ENCODE measurements around the gene PPM1K. TPM values are rescaled to one million over a fixed set of nuclear protein-coding genes. Genes with fewer than 3 reads are reported as not detected.

Gene PPM1K
- total and polyA plus RNA-seq, 10 donors = 13.4 to 73.5 (median 45.0) TPM

DNA sequence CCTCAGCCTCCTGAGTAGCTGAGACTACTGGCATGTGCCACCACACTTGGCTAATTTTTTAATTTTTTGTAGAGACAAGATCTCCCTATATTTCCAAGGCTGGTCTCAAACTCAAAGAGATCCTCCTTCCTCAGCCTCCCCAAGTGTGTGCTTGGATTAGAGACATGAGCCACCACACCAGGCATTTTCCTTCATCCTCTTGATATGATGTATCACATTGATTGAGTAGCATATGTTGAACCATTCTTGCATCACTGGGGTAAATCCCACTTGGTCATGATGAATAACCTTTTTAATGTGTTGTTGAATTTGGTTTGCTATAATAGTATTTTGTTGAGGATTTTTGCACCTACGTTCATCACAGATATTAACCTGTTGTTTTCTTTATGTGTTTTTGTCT, 24.2 kb upstream of the PPM1K start:
- Histone ChIP-seq H3K27ac (no peak overlapping the region), H3K36me3 (no peaks in the 10 kb centered on the region), H3K4me1 (no peaks in the 10 kb centered on the region), H3K9me3 (peaks cover 0 to 20% (median 14%) of the 10 kb centered on the region in 8 donors), H3K27me3 (replicated peaks in 1 of 7) (no peaks in the 10 kb centered on the region), H3K4me3 (no peak overlapping the region)
- no peak for DNase-seq
- no peak for TF ChIP-seq POLR2A (IDR thresholded peaks at IDR 0.05)
- TF ChIP-seq, protein P1, sequence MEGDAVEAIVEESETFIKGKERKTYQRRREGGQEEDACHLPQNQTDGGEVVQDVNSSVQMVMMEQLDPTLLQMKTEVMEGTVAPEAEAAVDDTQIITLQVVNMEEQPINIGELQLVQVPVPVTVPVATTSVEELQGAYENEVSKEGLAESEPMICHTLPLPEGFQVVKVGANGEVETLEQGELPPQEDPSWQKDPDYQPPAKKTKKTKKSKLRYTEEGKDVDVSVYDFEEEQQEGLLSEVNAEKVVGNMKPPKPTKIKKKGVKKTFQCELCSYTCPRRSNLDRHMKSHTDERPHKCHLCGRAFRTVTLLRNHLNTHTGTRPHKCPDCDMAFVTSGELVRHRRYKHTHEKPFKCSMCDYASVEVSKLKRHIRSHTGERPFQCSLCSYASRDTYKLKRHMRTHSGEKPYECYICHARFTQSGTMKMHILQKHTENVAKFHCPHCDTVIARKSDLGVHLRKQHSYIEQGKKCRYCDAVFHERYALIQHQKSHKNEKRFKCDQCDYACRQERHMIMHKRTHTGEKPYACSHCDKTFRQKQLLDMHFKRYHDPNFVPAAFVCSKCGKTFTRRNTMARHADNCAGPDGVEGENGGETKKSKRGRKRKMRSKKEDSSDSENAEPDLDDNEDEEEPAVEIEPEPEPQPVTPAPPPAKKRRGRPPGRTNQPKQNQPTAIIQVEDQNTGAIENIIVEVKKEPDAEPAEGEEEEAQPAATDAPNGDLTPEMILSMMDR (IDR thresholded peaks at IDR 0.05 in 8 of 11, conservative IDR thresholded peaks at IDR 0.05 in 3 of 11) = no peak
- 69 to 87% (median 77%) methylated on average over 1 of the region's 1 CpG for whole genome bisulfite sequencing, 5 donors
- intact Hi-C loops (cut with DNase I; ENCODE audit: low total_unique reads) = no loop called here

DNA sequence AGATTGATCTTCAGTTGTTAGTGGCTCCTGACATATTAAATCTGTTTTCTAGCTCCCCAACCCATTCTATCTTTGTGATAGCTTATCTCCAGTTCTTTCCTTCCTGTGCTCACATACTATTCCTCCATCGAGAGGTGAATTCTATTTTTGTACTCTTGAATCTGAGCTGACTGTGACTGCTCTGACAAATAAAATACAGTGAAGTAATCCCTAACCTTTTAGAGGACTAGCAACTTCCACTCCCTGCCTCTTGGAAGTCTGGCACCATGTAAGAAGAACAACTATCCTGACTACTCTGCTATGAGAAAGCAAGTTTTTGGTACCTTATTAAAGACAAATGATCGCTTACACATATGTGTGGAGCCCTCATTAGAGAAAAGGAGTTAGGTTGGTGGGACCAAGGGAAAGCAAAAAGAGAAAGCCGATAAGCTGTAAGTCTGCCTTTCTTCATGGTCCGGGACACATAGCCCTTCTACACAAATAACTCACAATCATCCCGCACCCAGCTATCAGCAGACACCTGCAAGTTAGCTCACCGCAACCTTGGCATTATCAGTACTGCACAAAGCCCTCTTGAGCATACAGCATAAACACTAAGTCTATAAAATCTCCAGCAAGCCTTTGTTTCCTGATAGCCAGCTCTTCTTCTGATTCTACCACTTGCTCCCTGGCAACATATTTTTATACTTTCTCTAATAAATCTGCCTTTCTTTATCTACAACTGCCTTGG, 13.5 kb upstream of the PPM1K start:
- Histone ChIP-seq H3K36me3 (no peaks in the 10 kb centered on the region), H3K4me3 (no peak overlapping the region), H3K9me3 (no peaks in the 10 kb centered on the region), H3K27ac (no peak overlapping the region), H3K4me1 (no peaks in the 10 kb centered on the region), H3K27me3 (replicated peaks in 1 of 7) (no peaks in the 10 kb centered on the region)
- no peak for TF ChIP-seq POLR2AphosphoS5 (IDR thresholded peaks at IDR 0.05)
- TF ChIP-seq, protein P1 (IDR thresholded peaks at IDR 0.05 in 8 of 11, conservative IDR thresholded peaks at IDR 0.05 in 3 of 11) = no peak
- TF ChIP-seq POLR2A (IDR thresholded peaks at IDR 0.05) = no peak
- intact Hi-C loops (cut with DNase I; ENCODE audit: low total_unique reads) = no loop called here
- WGBS, 5 donors = 73 to 79% (median 74%) methylated on average over 6 of the region's 6 CpGs
- no peak for DNase-seq

DNA sequence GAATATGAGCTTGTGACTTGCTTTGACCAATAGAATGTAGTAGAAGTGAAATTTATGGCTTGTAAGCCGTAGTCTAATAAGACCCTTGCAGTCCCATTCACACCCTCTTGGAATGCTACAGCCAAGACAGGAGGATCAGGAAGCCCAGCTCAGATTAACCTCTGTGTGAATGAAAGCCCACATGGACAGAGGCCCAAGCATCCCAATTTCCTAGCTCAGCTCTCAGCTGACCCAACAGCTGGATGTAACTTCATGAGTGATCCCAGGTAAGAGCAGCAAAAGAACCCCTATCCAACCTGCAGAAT, 12.8 kb upstream of the PPM1K start:
- TF ChIP-seq POLR2A (IDR thresholded peaks at IDR 0.05) (no peak), POLR2AphosphoS5 (IDR thresholded peaks at IDR 0.05) (no peak)
- TF ChIP-seq, protein P1 (IDR thresholded peaks at IDR 0.05 in 8 of 11, conservative IDR thresholded peaks at IDR 0.05 in 3 of 11) = no peak
- Histone ChIP-seq H3K27ac (no peak overlapping the region), H3K36me3 (no peaks in the 10 kb centered on the region), H3K4me3 (no peak overlapping the region), H3K9me3 (no peaks in the 10 kb centered on the region), H3K27me3 (replicated peaks in 1 of 7) (no peaks in the 10 kb centered on the region), H3K4me1 (no peaks in the 10 kb centered on the region)
- WGBS, 5 donors = 85 to 100% (median 92%) methylated on average over 1 of the region's 1 CpG
- no peak for DNase-seq
- intact Hi-C loops (cut with DNase I; ENCODE audit: low total_unique reads) = no loop called here

DNA sequence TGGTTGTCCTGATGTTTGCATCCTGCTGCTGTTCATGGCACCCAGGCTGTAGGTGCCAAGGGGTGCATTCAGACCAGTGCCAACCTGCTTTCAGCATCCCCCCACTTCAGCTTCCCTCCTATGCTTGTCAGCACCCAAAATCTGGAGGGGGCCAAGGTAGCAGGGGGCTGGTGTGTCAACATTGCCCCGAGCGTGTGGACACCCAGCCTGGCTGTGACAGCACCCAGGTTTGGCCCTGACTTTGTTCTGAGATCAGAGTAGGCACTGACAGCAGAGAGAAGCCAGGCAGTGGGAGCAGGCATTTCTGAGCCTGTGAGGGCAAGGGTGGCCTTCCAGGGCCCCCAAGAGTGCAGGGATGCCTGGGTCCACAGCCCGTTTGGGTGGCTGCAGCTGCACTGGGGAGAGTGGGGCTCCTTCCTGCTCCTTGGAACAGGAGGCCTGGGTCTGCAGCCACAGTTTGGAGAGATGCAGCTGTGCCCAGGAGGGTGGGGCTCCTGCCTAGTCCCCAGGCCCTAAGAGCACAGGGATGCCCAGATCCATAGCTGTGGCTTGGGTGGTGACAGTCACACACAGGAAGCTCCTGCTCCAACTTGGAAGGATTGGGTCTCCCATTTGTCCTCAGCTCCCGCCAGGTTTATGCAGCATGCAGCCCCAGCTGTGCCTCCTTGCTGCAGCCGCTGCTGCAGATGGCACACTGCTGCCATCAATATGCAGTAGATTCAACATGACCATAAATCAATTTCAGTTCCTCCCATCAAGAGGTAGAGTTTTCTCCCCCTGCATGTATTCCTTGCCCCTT, 12.3 kb upstream of the PPM1K start:
- H3K27ac ChIP-seq = no peak overlapping the region
- DNase-seq = no peak
- H3K9me3 ChIP-seq = no peaks in the 10 kb centered on the region
- no peaks in the 10 kb centered on the region for H3K27me3 ChIP-seq (replicated peaks in 1 of 7)
- intact Hi-C loops (cut with DNase I; ENCODE audit: low total_unique reads) = no loop called here
- no peaks in the 10 kb centered on the region for H3K36me3 ChIP-seq
- TF ChIP-seq, protein P1 (IDR thresholded peaks at IDR 0.05 in 8 of 11, conservative IDR thresholded peaks at IDR 0.05 in 3 of 11) = no peak
- TF ChIP-seq POLR2A (IDR thresholded peaks at IDR 0.05) = no peak
- WGBS, 5 donors = 90 to 100% (median 90%) methylated on average over 2 to 5 of the region's 5 CpGs
- no peaks in the 10 kb centered on the region for H3K4me1 ChIP-seq
- no peak overlapping the region for H3K4me3 ChIP-seq
